GM21423 (cell line): ENCODE measurements around the gene CLPTM1.

Source experiments
- ATAC-seq: cut with Tn5 transposase; IDR thresholded peaks from one replicate; pipeline ENCODE4 v1.9.1; 2021; ENCODE audit warnings: mild to moderate bottlenecking, moderate library complexity; ENCODE audit not compliant: unreplicated experiment

CLPTM1 gene

GRCh38 chr19:45005787-45006186 is 50.6 kb downstream of the CLPTM1 start:
- no peak for ATAC-seq

- no peak for ATAC-seq
Observed at GRCh38 chr19:45008552-45008951, 53.4 kb downstream of the CLPTM1 start.

- no peak for ATAC-seq
Observed at GRCh38 chr19:45009625-45010255, 54.6 kb downstream of the CLPTM1 start.

- no peak for ATAC-seq
Observed at GRCh38 chr19:45010306-45010705, 55.1 kb downstream of the CLPTM1 start.

GRCh38 chr19:45011959-45012358 is 56.8 kb downstream of the CLPTM1 start:
- ATAC-seq, result no peak

- ATAC-seq, result peak; percentile 76
Observed at GRCh38 chr19:45016388-45017314, 61.5 kb downstream of the CLPTM1 start.

GRCh38 chr19:45019187-45019586 is 64.0 kb downstream of the CLPTM1 start:
- no peak for ATAC-seq

GRCh38 chr19:45020071-45020470 is 64.9 kb downstream of the CLPTM1 start:
- ATAC-seq, result no peak

GRCh38 chr19:45021971-45022370 is 66.8 kb downstream of the CLPTM1 start:
- ATAC-seq, result no peak

- no peak for ATAC-seq
Observed at GRCh38 chr19:45023048-45023447, 67.9 kb downstream of the CLPTM1 start.

GRCh38 chr19:45025264-45025663 is 70.1 kb downstream of the CLPTM1 start:
- no peak for ATAC-seq

GRCh38 chr19:45027371-45027770 is 72.2 kb downstream of the CLPTM1 start:
- ATAC-seq, result no peak

- ATAC-seq, result no peak
Observed at GRCh38 chr19:45030825-45031224, 75.6 kb downstream of the CLPTM1 start.

GRCh38 chr19:45032421-45032820 is 77.2 kb downstream of the CLPTM1 start:
- no peak for ATAC-seq

- ATAC-seq, result no peak
Observed at GRCh38 chr19:45035755-45036154, 80.6 kb downstream of the CLPTM1 start.

- ATAC-seq, result no peak
Observed at GRCh38 chr19:45037393-45038169, 82.4 kb downstream of the CLPTM1 start.

GRCh38 chr19:45038931-45039893 is 84.0 kb downstream of the CLPTM1 start, which contains the start of gene CLASRP:
TSS of gene CLASRP (plus strand) at chr19:45039045. CDS start at chr19:45040213, 1,168 bp downstream.
- peak; percentile 89 for ATAC-seq

- ATAC-seq, result no peak
Observed at GRCh38 chr19:45040059-45040771, 85.0 kb downstream of the CLPTM1 start.

GRCh38 chr19:45041125-45041524 is 85.9 kb downstream of the CLPTM1 start:
- ATAC-seq, result no peak
